Measurements from ENCODE around the gene MS4A4E.
"Not testable (repeated sequence)": the region's sequence is repeated elsewhere in the genome, so short reads cannot be mapped to it uniquely, and the experiment has no call there.

MS4A4E gene

DNA sequence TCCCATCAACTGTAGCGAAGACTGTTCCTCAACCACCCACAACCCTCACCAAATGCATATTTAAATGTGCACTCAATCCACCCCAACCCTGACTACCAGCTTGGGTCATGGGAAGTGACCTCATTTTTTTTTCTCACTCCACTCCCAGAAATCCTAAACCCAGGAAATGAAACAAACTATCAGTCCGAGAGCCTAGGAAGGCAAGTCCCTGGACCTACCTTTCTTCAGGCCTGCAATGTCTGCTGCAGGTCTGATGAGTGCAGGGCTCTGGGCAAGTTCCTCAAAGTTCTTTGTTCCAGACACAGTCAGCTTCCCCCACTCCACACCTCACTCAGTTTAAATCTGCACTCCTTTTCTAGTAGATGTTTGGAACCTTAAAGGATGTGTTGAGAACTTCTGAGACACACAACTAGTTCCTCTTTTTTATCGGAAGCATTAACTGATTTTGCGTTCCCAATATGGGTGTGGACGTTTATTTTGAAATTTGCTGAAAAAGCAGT, at the start of gene MS4A4E:
Gene MS4A4E (minus strand): TSS at position 398 of the 500 bp plus-strand sequence. CDS start 13,082 bp downstream, outside the sequence.
- no peak for DNase-seq

GRCh38 chr11:60292145-60292544, 49.2 kb upstream of the MS4A4E start:
- DNase-seq: no peak

DNA sequence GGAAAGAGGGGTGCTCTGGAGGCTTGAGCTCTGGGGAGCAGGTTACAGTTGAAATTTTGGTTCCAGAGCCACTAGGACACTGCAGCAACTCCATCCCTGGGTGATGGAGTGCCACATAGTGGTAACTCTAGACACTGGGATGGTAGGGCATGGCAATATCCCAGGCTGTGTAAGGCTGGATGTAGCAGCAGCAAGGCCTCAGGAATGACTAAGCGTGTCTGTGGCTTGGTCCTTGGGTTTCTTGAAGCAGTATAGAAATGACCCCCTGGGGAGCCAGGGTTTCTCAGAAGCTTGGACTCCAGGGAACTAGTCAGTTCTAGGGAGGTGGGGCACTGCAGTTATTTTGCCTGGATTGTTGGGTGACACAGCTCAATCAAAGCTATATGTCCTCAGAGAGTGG, 45.6 kb upstream of the MS4A4E start:
- no peak for DNase-seq

DNA sequence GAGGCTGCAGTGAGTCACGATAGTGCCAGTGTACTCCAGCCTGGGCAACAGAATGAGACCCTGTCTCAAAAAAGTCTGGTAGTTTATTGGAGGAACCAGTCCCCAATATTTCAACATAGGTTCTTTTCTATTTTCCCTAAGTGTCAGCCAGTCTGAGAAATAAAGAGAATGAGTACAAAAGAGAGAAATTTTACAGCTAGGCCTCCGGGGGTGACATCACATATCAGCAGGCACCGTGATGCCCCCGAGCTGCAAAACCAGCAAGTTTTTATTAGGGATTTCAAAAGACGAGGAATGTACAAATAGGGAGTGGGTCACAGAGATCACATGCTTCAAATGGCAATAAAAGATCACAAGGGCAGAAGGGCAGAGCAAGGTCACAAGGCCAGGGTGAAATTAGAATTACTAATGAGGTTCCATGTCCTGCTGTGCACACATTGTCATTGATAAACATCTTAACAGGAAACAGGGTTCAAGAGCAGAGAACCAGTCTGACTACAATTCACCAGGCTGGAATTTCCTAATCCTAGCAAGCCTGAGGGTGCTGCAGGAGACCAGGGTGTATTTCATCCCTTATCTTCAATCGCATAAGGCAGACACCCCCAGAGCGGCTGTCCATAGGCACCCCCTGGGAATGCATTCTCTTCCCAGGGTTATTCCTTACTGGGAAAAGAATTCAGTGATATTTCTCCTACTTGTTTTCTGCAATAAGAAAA, 42.6 kb upstream of the MS4A4E start:
- not testable (repeated sequence) for DNase-seq

DNA sequence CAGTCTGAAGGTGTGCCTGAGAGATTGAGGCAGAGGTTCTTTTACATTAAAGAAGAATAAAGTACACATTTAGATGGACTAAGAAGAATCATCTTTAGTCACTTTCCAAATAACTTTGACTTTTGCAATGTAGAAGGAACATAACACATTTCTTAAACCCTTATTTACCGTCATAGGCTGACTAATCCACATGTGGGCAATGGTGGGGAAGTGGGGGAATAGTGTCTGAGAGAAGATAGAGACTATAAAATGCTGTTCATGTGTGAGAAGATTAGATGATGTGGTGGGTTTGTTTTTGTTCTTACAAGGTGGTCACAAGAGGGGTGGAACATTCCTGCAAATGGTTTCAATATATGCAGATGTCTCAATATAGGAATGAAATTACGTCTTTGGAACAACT, 39.3 kb upstream of the MS4A4E start:
- DNase-seq: no peak

DNA sequence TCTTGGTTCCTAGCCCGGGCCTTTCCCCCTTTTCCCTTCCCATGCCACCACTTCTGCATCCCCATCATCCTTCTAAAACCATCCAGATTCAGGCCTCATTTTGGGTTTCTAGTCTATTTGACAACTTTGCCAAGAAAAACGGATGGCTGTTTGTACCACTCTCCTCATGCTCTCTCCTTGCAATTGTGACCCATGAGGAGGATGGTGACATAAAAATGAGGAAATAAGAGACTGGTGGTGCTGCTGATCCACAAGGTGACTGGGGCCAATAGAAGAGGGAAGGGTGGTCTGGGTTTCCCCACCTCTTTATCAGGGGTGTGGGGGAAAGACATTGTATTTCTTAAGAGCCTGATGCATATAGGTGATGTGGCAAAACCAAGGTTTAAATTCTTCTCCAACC, 38.5 kb upstream of the MS4A4E start:
- no peak for DNase-seq

- no peak for DNase-seq
Observed at GRCh38 chr11:60280412-60280811, 37.5 kb upstream of the MS4A4E start, which contains the start of gene MS4A4A. Gene MS4A4A (plus strand): TSS chr11:60280666. CDS start chr11:60280676, 10 bp downstream.

DNA sequence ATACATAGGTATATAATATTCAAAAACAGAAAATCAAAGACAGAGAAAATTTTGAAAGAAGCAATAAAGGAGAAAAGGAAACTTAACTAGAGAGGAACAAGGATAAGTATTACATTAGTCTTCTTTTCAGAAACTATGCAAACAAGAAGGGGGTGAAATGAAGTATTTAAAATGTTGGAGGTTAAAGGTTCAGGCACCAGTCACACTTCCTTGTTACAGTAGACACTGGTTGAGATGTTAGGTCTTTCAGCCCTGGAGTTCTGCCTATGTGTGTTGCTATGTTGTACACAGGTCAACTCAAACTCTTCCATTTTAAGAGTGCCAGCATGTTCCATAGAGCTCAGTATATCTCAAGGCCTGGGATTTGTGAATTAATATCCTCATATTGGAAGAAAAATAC, 31.5 kb upstream of the MS4A4E start:
- no peak for DNase-seq

- no peak for DNase-seq
Observed at GRCh38 chr11:60265373-60266214, 22.7 kb upstream of the MS4A4E start.

DNA sequence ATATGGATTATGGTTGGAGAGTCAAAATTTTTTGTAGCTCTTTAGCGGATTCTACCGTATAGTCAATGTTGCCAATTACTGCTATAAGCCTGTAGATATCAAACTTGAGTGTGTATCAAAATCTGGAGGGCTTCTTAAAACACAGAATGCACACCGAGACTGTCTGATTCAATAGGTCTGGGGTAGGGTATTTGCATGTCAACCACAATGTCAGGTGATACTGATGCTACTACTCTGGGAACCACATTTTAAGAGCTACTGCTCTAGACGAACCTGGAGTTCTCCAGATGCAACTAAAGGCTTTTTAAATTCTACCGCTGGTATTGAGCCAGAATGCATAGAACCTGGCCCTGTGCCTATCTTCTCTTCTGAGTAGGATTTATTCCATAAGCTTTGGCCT, 21.7 kb upstream of the MS4A4E start:
- no peak for DNase-seq

DNA sequence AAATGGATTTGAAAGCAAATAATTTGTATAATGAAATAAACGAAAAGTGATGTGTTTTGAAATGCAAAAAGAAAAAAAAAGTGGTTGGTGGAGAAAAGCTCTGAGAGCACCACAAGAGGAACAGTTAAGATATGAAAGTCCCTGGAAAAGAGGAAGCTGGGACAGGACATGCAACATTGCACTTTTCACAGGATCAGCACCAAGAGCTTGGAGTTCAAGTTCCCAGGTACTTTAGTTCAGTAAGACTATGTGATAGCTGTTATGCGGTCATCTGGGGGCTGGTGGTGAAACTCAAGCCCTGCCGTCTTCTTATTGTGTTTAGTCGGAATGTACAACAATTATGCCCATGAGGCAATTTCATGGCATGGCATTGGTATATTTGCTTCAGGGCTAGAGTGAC, 20.5 kb upstream of the MS4A4E start:
- no peak for DNase-seq

- DNase-seq: no peak
Observed at GRCh38 chr11:60261014-60261413, 18.1 kb upstream of the MS4A4E start.

DNA sequence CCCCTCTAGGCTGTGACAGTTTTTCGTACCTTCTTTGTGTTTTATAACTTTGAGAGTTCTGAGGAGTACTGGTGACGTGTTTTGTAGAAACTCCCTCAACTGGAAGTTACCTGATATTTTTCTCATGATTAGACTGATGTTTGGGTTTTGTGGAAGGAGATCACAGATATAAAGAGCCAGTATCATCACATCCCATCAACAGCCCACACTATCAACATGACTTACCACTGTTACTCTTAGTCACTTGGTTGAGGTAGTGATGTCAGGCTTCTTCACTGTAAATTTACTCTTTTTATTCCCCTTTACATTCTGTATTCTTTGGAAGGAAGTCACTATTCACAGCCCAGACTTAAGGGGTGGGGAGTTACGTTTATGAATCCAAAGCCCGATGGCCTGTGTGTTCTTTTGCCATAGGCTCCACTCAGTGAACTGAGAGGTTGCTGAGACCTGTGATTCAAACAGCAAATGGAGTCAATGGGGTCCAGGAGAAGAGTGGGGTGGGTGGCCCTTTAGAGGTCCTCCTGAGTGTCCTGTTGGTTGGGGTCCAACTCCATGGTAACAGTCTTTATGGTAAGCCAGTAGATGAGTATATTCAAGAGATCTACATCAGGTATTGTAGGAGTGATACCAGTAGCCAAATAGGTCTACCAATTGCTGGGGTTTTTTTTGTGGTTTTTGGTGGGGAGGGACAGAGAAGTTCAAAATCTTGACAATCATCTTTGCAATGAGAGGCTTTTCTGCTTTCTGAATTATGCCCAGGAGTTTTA, 15.2 kb upstream of the MS4A4E start:
- DNase-seq: no peak

GRCh38 chr11:60252213-60253108, 9.5 kb upstream of the MS4A4E start:
- no peak for DNase-seq

- no peak for DNase-seq
Observed at GRCh38 chr11:60251485-60252212, 8.7 kb upstream of the MS4A4E start.

GRCh38 chr11:60241786-60242185, 1.2 kb downstream of the MS4A4E start:
- no peak for DNase-seq

DNA sequence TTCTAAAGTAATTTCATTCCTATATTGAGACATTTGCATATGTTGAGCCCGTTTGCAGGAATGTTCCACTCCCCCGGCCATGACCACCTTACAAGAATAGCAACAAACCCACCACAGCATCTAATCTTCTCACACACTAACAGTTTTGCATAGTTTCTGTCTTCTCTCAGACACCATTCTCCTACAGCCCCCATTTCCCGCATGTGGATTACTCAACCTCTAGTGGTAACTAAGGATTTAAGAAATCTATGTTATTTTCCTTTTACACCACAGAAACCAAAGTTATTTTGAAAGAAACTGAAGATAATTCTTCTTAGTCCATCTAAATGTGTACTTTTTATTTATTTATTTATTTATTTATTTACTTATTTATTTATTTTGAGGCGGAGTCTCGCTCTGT, 2.3 kb downstream of the MS4A4E start:
- no peak for DNase-seq

GRCh38 chr11:60235321-60235720, 7.6 kb downstream of the MS4A4E start:
- DNase-seq: no peak

GRCh38 chr11:60230681-60231080, 12.3 kb downstream of the MS4A4E start:
- DNase-seq: no peak

GRCh38 chr11:60222141-60222540, 20.8 kb downstream of the MS4A4E start:
- DNase-seq: no peak

GRCh38 chr11:60221692-60222091, 21.2 kb downstream of the MS4A4E start:
- no peak for DNase-seq

Measured in SHP77 treated with DMSO at 0.1 percent for 48 hours (cell line).